Panc1 (cell line): ENCODE measurements around the gene DOK6. TPM values are rescaled to one million over a fixed set of nuclear protein-coding genes. Genes with fewer than 3 reads are reported as not detected.

Experiments used
- ATAC-seq: fragments of 200-7000 bp; cut with Tn5 transposase; 2 replicates; pipeline ENCODE4 v1.9.1; 2020; ENCODE audit warnings: mild to moderate bottlenecking, moderate library complexity
- BruUV-seq: library from RNA; stranded (reverse); fragments of 400-500 nt; replicated peaks from 2 replicates; lab custom pipeline; 2021; lab: Mats Ljungman, UMichigan
- CTCF ChIA-PET: fragments of 300-600 bp; sonication (Branson Sonifier 250); formaldehyde crosslinking; loops from one replicate; lab custom pipeline; 2022; ENCODE audit warnings: antibody characterized with exemption; lab: Charles Lee
- POLR2A ChIA-PET: fragments of 300-600 bp; sonication (Branson Sonifier 250); formaldehyde crosslinking; loops from one replicate; lab custom pipeline; 2022; ENCODE audit warnings: antibody characterized with exemption; lab: Charles Lee
- DNase-seq: peaks from one replicate; pipeline ENCODE4 v3.0.0-alpha.2; 2010; ENCODE audit warnings: low read depth, low spot score
- H3K27ac ChIP-seq: 2 replicates; pipeline ENCODE4 v1.5.1; 2011; ENCODE audit warnings: mild to moderate bottlenecking, low read length, inconsistent platforms
- H3K27me3 ChIP-seq: fragments of 200-500 bp; sonication (Bioruptor generic); 2 replicates; pipeline ENCODE4 v1.6.0; 2014; ENCODE audit warnings: low read length, inconsistent platforms; ENCODE audit not compliant: control insufficient read depth, insufficient read depth
- H3K36me3 ChIP-seq: fragments of 200-500 bp; sonication (Bioruptor generic); 2 replicates; pipeline ENCODE4 v1.5.1; 2014; ENCODE audit warnings: inconsistent platforms, mild to moderate bottlenecking, low read length, moderate library complexity; ENCODE audit not compliant: control insufficient read depth, insufficient read depth
- H3K4me1 ChIP-seq: 2 replicates; pipeline ENCODE4 v1.5.1; 2011; ENCODE audit warnings: inconsistent platforms, mild to moderate bottlenecking, low read length, moderate library complexity; ENCODE audit not compliant: control insufficient read depth, insufficient read depth
- H3K4me3 ChIP-seq, 2 experiments: 2 replicates each; pipeline ENCODE4 v1.5.1; 2011 to 2012; ENCODE audit warnings: low read depth in 2 of 2, low read length in 2 of 2, mild to moderate bottlenecking in 2 of 2, inconsistent platforms in 1 of 2, moderate library complexity in 1 of 2
- H3K9me3 ChIP-seq: fragments of 200-500 bp; sonication (Bioruptor generic); 2 replicates; pipeline ENCODE4 v1.5.1; 2014; ENCODE audit warnings: low read depth, mild to moderate bottlenecking, inconsistent platforms, low read length, moderate library complexity; ENCODE audit not compliant: control insufficient read depth, insufficient read depth
- POLR2AphosphoS5 ChIP-seq: IDR thresholded peaks from 2 replicates; pipeline ENCODE4 v1.6.1; 2012; ENCODE audit warnings: mild to moderate bottlenecking, low read depth, low read length, moderate library complexity
- SIN3A ChIP-seq: IDR thresholded peaks from 2 replicates; pipeline ENCODE4 v1.6.1; 2012; ENCODE audit warnings: low read depth, mild to moderate bottlenecking, low read length, moderate library complexity, borderline replicate concordance; ENCODE audit not compliant: insufficient read depth
- TCF7L2 ChIP-seq: IDR thresholded peaks from 2 replicates; pipeline ENCODE4 v1.6.1; 2011; ENCODE audit warnings: mild to moderate bottlenecking, low read depth, low read length, inconsistent platforms
- in situ Hi-C: cut with HindIII; loops from 2 replicates; pipeline ENCODE4 v1.10.0; 2016; ENCODE audit warnings: low sequenced_read_pairs, low pct_unique_long_range_greater_than_20kb
- intact Hi-C: fragments of 100-400 bp; cut with micrococcal nuclease; formaldehyde crosslinking; loops from one replicate; pipeline ENCODE4 v1.10.0; 2022; ENCODE audit not compliant: unreplicated experiment
- total RNA-seq: library from RNA; stranded (reverse); gene quantifications from one replicate; pipeline ENCODE4 v1.2.1, GENCODE V29; 2021; ENCODE audit not compliant: unreplicated experiment
- TF ChIP-seq, protein P1 (sequence below): fragments of 450-650 bp; IDR thresholded peaks from 2 replicates; pipeline ENCODE4 v1.5.1; 2017; ENCODE audit warnings: mild to moderate bottlenecking
- TF ChIP-seq, protein P2 (sequence below), 2 experiments: IDR thresholded peaks; 2 replicates each; pipeline ENCODE4 v1.6.1; 2011 to 2012; ENCODE audit warnings: low read depth in 2 of 2, control low read depth in 1 of 2, low read length in 1 of 2, mild to moderate bottlenecking in 1 of 2, moderate library complexity in 1 of 2; ENCODE audit not compliant: insufficient read depth in 1 of 2

The DOK6 gene
- total RNA-seq, 1 experiment from 2014 or later = not detected

DNA sequence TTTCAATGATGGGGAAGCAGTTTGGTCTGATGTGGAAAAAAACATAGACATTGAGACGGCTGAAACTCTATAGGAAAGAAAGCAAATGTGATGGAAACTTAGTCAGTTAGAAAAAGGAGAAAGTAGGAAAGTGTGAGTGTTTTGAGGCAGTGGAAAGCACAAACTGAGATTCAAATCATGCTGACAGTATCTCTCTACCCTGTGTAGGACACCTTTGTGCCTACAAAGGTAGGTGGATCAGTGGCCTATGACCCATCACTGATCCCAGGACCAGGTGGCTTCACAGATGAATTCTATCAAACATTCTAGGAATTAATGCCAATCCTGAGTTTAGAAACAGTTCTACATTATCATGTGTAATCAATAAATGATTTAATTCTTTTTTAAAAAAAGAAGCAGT, 489.9 kb downstream of the DOK6 start:
- ATAC-seq (no peak), DNase-seq (no peak)
- TF ChIP-seq, protein P1, sequence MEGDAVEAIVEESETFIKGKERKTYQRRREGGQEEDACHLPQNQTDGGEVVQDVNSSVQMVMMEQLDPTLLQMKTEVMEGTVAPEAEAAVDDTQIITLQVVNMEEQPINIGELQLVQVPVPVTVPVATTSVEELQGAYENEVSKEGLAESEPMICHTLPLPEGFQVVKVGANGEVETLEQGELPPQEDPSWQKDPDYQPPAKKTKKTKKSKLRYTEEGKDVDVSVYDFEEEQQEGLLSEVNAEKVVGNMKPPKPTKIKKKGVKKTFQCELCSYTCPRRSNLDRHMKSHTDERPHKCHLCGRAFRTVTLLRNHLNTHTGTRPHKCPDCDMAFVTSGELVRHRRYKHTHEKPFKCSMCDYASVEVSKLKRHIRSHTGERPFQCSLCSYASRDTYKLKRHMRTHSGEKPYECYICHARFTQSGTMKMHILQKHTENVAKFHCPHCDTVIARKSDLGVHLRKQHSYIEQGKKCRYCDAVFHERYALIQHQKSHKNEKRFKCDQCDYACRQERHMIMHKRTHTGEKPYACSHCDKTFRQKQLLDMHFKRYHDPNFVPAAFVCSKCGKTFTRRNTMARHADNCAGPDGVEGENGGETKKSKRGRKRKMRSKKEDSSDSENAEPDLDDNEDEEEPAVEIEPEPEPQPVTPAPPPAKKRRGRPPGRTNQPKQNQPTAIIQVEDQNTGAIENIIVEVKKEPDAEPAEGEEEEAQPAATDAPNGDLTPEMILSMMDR = no peak
- TF ChIP-seq, protein P2, sequence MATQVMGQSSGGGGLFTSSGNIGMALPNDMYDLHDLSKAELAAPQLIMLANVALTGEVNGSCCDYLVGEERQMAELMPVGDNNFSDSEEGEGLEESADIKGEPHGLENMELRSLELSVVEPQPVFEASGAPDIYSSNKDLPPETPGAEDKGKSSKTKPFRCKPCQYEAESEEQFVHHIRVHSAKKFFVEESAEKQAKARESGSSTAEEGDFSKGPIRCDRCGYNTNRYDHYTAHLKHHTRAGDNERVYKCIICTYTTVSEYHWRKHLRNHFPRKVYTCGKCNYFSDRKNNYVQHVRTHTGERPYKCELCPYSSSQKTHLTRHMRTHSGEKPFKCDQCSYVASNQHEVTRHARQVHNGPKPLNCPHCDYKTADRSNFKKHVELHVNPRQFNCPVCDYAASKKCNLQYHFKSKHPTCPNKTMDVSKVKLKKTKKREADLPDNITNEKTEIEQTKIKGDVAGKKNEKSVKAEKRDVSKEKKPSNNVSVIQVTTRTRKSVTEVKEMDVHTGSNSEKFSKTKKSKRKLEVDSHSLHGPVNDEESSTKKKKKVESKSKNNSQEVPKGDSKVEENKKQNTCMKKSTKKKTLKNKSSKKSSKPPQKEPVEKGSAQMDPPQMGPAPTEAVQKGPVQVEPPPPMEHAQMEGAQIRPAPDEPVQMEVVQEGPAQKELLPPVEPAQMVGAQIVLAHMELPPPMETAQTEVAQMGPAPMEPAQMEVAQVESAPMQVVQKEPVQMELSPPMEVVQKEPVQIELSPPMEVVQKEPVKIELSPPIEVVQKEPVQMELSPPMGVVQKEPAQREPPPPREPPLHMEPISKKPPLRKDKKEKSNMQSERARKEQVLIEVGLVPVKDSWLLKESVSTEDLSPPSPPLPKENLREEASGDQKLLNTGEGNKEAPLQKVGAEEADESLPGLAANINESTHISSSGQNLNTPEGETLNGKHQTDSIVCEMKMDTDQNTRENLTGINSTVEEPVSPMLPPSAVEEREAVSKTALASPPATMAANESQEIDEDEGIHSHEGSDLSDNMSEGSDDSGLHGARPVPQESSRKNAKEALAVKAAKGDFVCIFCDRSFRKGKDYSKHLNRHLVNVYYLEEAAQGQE (IDR thresholded peaks at IDR 0.05; ENCODE audit: insufficient read depth in 1 of 2, low read depth in 2 of 2, low read length in 1 of 2) = no peak
- no peak for TF ChIP-seq POLR2AphosphoS5
- no peak for TF ChIP-seq TCF7L2
- no peak for TF ChIP-seq SIN3A
- H3K4me1 ChIP-seq = no peaks in the 10 kb centered on the region
- ChIA-PET POLR2A (no interaction called here), CTCF (no interaction called here)
- no peaks in the 10 kb centered on the region for H3K36me3 ChIP-seq
- in situ Hi-C loops (no loop called here), intact Hi-C loops (no loop called here)
- H3K27ac ChIP-seq = no peak overlapping the region
- BruUV-seq = no TSS peak
- no peaks in the 10 kb centered on the region for H3K9me3 ChIP-seq
- H3K4me3 ChIP-seq = no peak overlapping the region
- H3K27me3 ChIP-seq = no peaks in the 10 kb centered on the region

DNA sequence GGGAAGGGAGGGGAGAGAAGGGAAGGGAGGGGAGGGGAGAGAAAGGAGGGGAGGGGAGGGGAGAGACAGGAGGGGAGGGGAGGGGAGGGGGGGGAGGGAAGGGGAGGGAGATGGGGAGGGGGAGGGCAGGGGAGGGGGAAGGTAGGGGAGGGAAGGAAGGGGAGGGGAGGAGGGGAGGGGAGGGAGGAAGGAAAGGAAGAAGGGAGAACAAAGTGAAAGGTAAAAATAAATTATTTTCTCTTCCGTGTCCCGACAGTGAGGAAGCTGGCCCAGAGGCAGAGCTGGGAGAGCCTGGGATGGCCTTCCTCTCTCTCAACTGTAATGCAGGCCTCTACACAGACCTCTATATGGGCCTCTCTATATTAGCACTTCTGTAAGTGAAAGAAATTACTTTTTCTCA, 493.8 kb downstream of the DOK6 start:
- BruUV-seq = no TSS peak
- CTCF ChIA-PET = no interaction called here
- H3K27me3 ChIP-seq = no peaks in the 10 kb centered on the region
- intact Hi-C loops = no loop called here
- in situ Hi-C loops = no loop called here
- DNase-seq = no peak
- H3K36me3 ChIP-seq = no peaks in the 10 kb centered on the region
- no peaks in the 10 kb centered on the region for H3K9me3 ChIP-seq
- no peak overlapping the region for H3K27ac ChIP-seq
- H3K4me1 ChIP-seq = no peaks in the 10 kb centered on the region
- no peak for ATAC-seq
- POLR2A ChIA-PET = no interaction called here
- no peak overlapping the region for H3K4me3 ChIP-seq
- no peak for TF ChIP-seq SIN3A
- TF ChIP-seq TCF7L2 = no peak
- TF ChIP-seq, protein P1 = no peak
